CD4-positive, alpha-beta T cell treated with Interleukin-15 for 1 hour (primary cell): ENCODE measurements around the gene C14orf119.
A peak's percentile ranks its signal among the peaks of the same experiment; 100 is the strongest.
"Not testable (repeated sequence)": the region's sequence is repeated elsewhere in the genome, so short reads cannot be mapped to it uniquely, and the experiment has no call there.

Experiments used
- DNase-seq: peaks from one replicate; pipeline ENCODE4 v3.0.0-alpha.2; 2020

Gene C14orf119

GRCh38 chr14:23091294-23092225 lies 3.7 kb upstream of the C14orf119 start:
- no peak for DNase-seq

GRCh38 chr14:23093104-23093503 lies 2.2 kb upstream of the C14orf119 start:
- no peak for DNase-seq

GRCh38 chr14:23093526-23093925 lies 1.8 kb upstream of the C14orf119 start:
- no peak for DNase-seq

- peak; percentile 87 for DNase-seq
These were observed 1.2 kb upstream of the C14orf119 start for GRCh38 chr14:23093991-23094665.

GRCh38 chr14:23094666-23095195 lies 574 bp upstream of the C14orf119 start, which contains the start of gene ACIN1:
ACIN1 (minus strand) TSS chr14:23095136; CDS start chr14:23095112, 24 bp downstream.
- no peak for DNase-seq

GRCh38 chr14:23097786-23098185 lies 2.5 kb downstream of the C14orf119 start:
- no peak for DNase-seq

- DNase-seq, result no peak
These were observed 4.0 kb downstream of the C14orf119 start for GRCh38 chr14:23099212-23099861.

- no peak for DNase-seq
These were observed 6.1 kb downstream of the C14orf119 start for GRCh38 chr14:23101213-23101970.

GRCh38 chr14:23101986-23102625 lies 6.8 kb downstream of the C14orf119 start:
- no peak for DNase-seq

GRCh38 chr14:23102801-23103200 lies 7.5 kb downstream of the C14orf119 start:
- DNase-seq, result no peak

- no peak for DNase-seq
These were observed 8.3 kb downstream of the C14orf119 start for GRCh38 chr14:23103581-23103980.

GRCh38 chr14:23104070-23104590 lies 8.8 kb downstream of the C14orf119 start:
- DNase-seq, result no peak

GRCh38 chr14:23104591-23105347 lies 9.5 kb downstream of the C14orf119 start, which contains the start of gene CIROP:
CIROP (minus strand) TSS chr14:23104989; CDS start chr14:23104920, 69 bp downstream.
- DNase-seq, result no peak

- no peak for DNase-seq
These were observed 10.1 kb downstream of the C14orf119 start for GRCh38 chr14:23105348-23105824.

- DNase-seq, result no peak
These were observed 11.4 kb downstream of the C14orf119 start for GRCh38 chr14:23106747-23107045.

- not testable (repeated sequence) for DNase-seq
These were observed 12.3 kb downstream of the C14orf119 start for GRCh38 chr14:23107620-23108019.

- not testable (repeated sequence) for DNase-seq
These were observed 12.9 kb downstream of the C14orf119 start for GRCh38 chr14:23108169-23108568.

GRCh38 chr14:23109769-23110168 lies 14.5 kb downstream of the C14orf119 start:
- no peak for DNase-seq

- DNase-seq, result no peak
These were observed 15.5 kb downstream of the C14orf119 start for GRCh38 chr14:23110579-23111365.
